HUES64 (cell line): ENCODE measurements around the gene DDAH1.

Experiments used
- H3K27ac ChIP-seq: 2 replicates; pipeline ENCODE4 v1.7.0; 2013; ENCODE audit warnings: low read depth, low read length, inconsistent platforms
- H3K27me3 ChIP-seq: 2 replicates; pipeline ENCODE4 v1.6.1; 2013; ENCODE audit warnings: mild to moderate bottlenecking, low read length; ENCODE audit not compliant: insufficient read depth
- H3K36me3 ChIP-seq: 2 replicates; pipeline ENCODE4 v1.6.1; 2013; ENCODE audit warnings: mild to moderate bottlenecking, low read length; ENCODE audit not compliant: insufficient read depth
- H3K4me1 ChIP-seq: 2 replicates; pipeline ENCODE4 v1.6.1; 2013; ENCODE audit warnings: mild to moderate bottlenecking, low read length, moderate library complexity; ENCODE audit not compliant: insufficient read depth
- H3K4me3 ChIP-seq: 2 replicates; pipeline ENCODE4 v1.5.1; 2013; ENCODE audit warnings: mild to moderate bottlenecking, low read length, moderate library complexity
- H3K9ac ChIP-seq: 2 replicates; pipeline ENCODE4 v1.6.1; 2013; ENCODE audit warnings: mild to moderate bottlenecking, low read depth, low read length
- H3K9me3 ChIP-seq: 2 replicates; pipeline ENCODE4 v1.6.1; 2013; ENCODE audit warnings: low read depth, low read length; ENCODE audit not compliant: insufficient read depth
- WGBS: fragments of 150-250, 120-280 bp; methylation state at CpG from one replicate; pipeline ENCODE4 v1.1.7; 2013; ENCODE audit warnings: missing lambda C conversion rate; 5-methylcytosine and 5-hydroxymethylcytosine counted together

Gene DDAH1

DNA sequence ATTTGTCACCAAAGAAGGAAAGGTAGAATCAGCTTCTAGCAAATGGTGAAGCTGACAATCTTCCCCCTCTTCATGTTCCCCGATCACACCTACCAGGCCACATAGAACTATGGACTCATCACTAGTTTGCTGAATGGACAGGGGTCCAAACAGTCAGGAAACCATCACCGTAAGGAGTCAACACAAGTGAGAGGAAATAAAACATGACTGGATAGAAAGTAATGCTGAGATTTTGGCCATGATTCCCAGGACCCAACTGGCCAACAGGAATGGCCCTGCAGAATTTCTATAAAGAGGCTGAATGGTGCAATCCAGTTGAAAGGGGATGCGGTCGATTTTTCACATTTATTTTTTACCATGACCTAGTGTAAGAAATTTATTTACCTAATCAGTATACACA lies 10.7 kb downstream of the DDAH1 start:
- no peak overlapping the region for H3K9ac ChIP-seq
- no peaks in the 10 kb centered on the region for H3K36me3 ChIP-seq
- peaks cover 7% of the 10 kb centered on the region; the same call in 1 of the 2 replicates for H3K4me1 ChIP-seq
- WGBS = 100% methylated on average over 2 of the region's 4 CpGs
- H3K27me3 ChIP-seq = no peaks in the 10 kb centered on the region
- no peak overlapping the region for H3K4me3 ChIP-seq
- no peak overlapping the region for H3K27ac ChIP-seq
- no peaks in the 10 kb centered on the region for H3K9me3 ChIP-seq

DNA sequence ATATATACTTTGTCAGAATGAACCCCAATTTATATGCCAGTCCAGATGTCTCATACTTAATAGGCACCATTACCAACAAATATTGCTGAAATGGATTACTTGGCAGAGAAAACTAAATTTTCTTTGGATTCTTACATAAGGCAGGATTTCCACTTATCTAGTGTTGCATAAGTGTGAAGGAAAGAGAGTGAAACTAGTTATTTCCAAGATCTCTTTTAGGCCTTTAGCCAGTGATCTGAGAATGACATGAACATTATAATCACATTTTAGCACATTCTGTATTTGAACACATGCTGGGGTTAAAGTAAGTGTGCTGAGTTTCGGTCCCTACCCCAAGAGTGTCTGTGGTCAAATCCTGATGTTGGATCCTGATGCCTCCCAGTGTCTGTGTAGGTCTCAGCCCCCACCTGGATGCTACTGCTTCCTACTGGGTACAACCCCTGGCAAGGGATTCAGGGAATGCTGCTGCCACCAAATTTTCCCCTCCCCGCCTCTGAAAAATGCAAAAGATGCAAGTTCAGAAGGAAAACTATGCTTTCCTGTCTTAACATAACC lies 11.2 kb downstream of the DDAH1 start:
- H3K27ac ChIP-seq = no peak overlapping the region
- WGBS = 96% methylated on average over 2 of the region's 2 CpGs
- H3K9ac ChIP-seq = no peak overlapping the region
- H3K4me3 ChIP-seq = no peak overlapping the region
- H3K36me3 ChIP-seq = no peaks in the 10 kb centered on the region
- peaks cover 7% of the 10 kb centered on the region; the same call in 1 of the 2 replicates for H3K4me1 ChIP-seq
- no peaks in the 10 kb centered on the region for H3K27me3 ChIP-seq
- no peaks in the 10 kb centered on the region for H3K9me3 ChIP-seq

DNA sequence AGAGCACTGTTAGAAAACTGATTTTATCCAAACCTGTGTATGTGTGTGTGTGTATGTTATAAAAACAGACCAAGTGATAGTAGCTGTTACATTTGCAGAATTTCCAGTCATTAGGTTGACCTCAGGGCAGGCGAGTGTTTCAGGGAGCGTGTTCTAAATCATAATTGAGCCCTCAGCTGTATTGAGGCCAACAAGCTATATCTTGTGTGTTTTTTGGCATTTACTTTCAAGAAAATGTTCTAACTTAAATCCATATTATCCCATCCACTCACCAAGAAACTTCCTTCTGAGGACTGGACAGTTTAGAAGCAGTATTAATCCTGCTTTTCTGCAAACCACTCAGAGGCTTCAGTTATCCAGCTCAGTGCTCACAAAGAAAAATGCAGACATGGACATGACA lies 12.0 kb downstream of the DDAH1 start:
- Histone ChIP-seq H3K4me3 (no peak overlapping the region), H3K9ac (no peak overlapping the region), H3K27me3 (no peaks in the 10 kb centered on the region), H3K36me3 (no peaks in the 10 kb centered on the region), H3K9me3 (no peaks in the 10 kb centered on the region), H3K4me1 (peaks cover 11% of the 10 kb centered on the region), H3K27ac (no peak overlapping the region)
- WGBS = 95% methylated on average over 2 of the region's 2 CpGs

DNA sequence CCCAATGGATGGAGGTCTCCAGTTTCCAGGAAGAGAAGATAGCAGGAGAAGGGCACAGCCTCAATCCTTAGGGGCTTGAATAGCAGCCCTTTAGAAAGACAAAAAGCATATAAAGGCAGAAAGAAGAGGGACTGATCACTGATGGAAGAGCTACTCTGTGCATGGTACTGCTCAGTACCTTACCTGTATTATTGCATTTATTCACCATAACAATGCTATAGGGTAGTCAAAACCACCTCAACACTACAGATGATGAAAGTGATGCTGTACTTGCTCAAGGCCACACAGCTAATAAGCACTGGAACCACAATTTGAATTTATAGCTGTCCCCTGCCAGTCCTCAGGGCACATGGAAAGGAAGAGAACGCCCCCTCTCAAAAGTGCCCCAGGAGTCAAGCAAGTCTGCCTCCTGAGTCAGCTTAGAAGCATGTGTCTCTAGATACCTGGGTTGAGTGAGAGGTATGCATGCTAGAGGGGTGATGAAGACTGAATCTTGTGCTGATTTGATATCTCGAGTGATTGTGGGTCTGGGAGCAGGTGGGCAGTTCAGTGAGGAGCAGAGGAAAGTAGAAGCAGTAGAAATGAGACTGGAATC lies 13.6 kb downstream of the DDAH1 start:
- no peaks in the 10 kb centered on the region for H3K9me3 ChIP-seq
- H3K27ac ChIP-seq = no peak overlapping the region
- no peak overlapping the region for H3K9ac ChIP-seq
- peaks cover 26% of the 10 kb centered on the region for H3K4me1 ChIP-seq
- H3K27me3 ChIP-seq = no peaks in the 10 kb centered on the region
- H3K4me3 ChIP-seq = no peak overlapping the region
- WGBS = 89% methylated on average over 2 of the region's 2 CpGs
- no peaks in the 10 kb centered on the region for H3K36me3 ChIP-seq

DNA sequence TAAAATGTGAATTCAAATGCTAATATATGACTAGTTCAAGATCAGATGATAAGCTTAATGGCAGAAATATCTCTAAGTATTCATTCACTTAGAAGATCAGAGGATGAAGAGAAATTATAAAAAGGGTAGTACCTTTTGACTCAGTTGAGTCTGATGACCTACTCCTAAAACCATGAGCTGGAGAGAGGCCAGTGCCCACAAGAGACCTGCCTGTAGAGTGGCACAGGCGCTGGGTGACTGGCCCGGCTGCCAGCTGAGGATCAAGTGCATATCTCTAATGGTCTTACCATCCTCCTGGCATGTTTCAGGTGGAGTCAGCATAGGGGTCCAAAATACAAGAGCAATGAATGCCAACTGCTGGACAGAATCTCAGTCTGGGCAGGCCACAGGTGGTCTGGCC lies 14.1 kb downstream of the DDAH1 start:
- Histone ChIP-seq H3K9me3 (no peaks in the 10 kb centered on the region), H3K27me3 (no peaks in the 10 kb centered on the region), H3K4me3 (no peak overlapping the region), H3K27ac (no peak overlapping the region), H3K9ac (no peak overlapping the region), H3K4me1 (peaks cover 28% of the 10 kb centered on the region), H3K36me3 (no peaks in the 10 kb centered on the region)
- WGBS = 99% methylated on average over 2 of the region's 2 CpGs

DNA sequence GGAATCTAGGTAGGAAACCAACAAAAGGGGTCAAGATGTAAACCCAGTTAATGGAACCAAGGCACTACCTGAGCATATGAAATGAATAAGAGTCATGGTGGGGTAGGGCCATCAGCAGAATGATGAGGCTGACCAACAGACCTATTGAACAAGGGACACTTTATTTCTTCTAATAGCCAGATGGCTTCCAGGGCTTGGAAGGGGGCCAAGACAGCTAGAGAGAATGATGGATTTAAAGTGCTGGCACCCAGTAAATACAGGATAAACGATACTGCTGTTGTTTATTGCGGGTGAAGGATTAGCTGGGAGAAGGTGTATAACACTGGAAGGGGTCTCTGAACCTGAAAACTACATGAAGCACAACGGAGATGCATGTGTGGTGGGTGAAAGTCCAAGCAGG lies 15.6 kb downstream of the DDAH1 start:
- Histone ChIP-seq H3K9me3 (no peaks in the 10 kb centered on the region), H3K27me3 (no peaks in the 10 kb centered on the region), H3K27ac (no peak overlapping the region), H3K9ac (no peak overlapping the region), H3K36me3 (no peaks in the 10 kb centered on the region), H3K4me1 (peaks cover 28% of the 10 kb centered on the region), H3K4me3 (no peak overlapping the region)
- 79% methylated on average over 3 of the region's 3 CpGs for WGBS

DNA sequence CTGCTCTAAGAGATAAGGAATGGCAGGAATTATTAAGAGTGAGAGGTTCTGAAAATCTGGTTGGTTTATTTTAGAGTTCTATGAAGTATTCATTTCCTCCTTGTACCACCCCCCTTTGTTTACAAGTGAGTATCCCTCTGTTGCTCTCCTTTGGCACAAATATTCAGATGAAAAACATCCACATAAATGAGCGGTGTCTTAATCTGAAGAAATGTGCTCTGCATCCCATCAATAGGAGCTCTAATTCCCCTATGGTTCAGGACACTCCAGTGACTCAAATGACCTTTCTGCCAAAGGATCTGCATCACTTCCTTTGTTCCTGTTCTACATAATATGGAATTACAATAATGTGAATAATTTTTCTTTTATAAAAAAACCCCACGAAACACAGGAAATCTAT lies 16.6 kb downstream of the DDAH1 start:
- H3K4me3 ChIP-seq = no peak overlapping the region
- no peaks in the 10 kb centered on the region for H3K9me3 ChIP-seq
- no peaks in the 10 kb centered on the region for H3K27me3 ChIP-seq
- H3K4me1 ChIP-seq = peaks cover 28% of the 10 kb centered on the region
- no peak overlapping the region for H3K9ac ChIP-seq
- H3K36me3 ChIP-seq = no peaks in the 10 kb centered on the region
- no peak overlapping the region for H3K27ac ChIP-seq
- 97% methylated on average over 1 of the region's 2 CpGs for WGBS

DNA sequence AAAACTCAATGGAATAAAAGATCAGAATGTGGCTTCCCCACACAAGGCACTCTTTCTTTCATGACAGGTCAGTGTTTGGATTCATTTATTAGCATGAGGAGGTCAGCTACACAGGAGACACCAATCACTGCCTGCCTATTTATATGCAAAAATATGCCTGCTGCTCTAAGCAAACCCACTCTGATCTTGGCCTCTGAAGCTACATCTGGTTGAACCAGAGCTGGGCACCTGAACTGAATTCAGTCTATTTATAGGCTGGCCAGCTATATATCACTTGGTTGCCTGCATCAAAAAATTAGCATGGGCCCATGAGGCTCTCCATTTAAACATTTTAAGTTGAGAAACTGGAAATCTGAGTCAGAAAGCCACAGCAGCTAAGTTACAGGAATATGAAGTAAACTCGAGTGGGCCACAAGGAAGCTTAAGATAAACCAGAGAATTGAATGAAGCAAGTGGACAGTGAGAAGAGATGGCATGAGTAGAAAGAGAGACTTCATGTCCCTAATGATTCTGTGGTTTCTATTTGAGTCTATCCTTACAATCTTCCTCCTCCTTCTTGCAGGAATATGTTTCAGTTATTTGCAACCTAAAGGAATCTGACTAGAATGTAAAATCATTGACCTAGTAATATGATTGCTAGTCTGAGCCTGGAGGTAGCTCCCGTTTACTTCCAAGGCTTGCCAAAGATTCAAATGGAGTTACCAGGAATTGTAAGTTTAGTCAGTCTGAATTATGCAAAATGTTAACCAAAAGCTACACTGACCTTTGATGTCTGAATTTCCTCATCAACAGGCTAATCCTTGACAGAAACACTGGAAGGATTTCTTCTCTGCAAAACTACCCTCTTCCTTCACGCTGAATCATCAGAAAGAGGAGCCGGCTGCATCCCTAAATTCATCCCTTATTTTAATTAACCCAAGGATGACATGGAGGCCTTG lies 17.7 kb downstream of the DDAH1 start:
- Histone ChIP-seq H3K4me1 (peaks cover 28% of the 10 kb centered on the region), H3K27me3 (no peaks in the 10 kb centered on the region), H3K9ac (no peak overlapping the region), H3K36me3 (no peaks in the 10 kb centered on the region), H3K27ac (no peak overlapping the region), H3K9me3 (no peaks in the 10 kb centered on the region), H3K4me3 (no peak overlapping the region)
- WGBS = 88% methylated on average over 4 of the region's 4 CpGs

DNA sequence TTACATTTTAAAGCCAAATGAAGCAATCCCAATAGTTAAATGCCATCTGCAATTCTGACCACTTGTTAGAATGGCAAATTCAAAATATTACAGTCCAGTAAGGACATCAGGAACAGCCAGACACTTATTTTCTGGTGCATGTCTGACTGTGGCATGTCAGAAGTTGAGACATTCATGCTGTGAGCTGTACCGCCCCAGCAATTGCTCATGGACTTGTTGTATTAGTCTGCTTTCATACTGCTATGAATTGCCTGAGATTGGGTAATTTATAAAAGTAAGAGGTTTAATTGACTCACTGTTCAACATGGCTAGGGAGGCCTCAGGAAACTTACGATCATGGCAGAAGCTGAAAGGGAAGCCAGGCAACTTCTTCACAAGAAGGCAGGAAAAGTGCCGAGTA lies 19.1 kb downstream of the DDAH1 start:
- no peaks in the 10 kb centered on the region for H3K9me3 ChIP-seq
- 95% methylated on average over 3 of the region's 3 CpGs for WGBS
- H3K27me3 ChIP-seq = no peaks in the 10 kb centered on the region
- no peak overlapping the region for H3K27ac ChIP-seq
- H3K36me3 ChIP-seq = no peaks in the 10 kb centered on the region
- no peak overlapping the region for H3K4me3 ChIP-seq
- no peak overlapping the region for H3K9ac ChIP-seq
- H3K4me1 ChIP-seq = peaks cover 20% of the 10 kb centered on the region

DNA sequence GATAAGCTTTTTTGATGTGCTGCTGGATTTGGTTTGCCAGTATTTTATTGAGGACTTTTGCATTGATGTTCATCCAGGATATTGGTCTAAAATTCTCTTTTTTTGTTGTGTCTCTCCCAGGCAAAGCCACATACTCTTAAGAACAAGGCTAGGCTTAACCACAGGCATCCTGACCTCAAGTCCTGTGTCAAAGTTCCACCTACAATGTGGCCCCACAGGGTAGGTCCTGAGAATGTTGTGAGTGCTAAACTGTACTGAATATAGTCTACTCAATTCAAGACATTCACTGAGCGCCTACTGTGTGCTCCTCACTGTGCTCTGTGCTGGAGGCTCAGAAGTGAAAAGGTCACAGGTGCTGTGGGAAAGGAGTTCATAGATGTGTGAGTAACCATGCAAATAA lies 20.6 kb downstream of the DDAH1 start:
- H3K27ac ChIP-seq = no peak overlapping the region
- no peak overlapping the region for H3K9ac ChIP-seq
- H3K4me3 ChIP-seq = no peak overlapping the region
- H3K4me1 ChIP-seq = peaks cover 25% of the 10 kb centered on the region
- H3K27me3 ChIP-seq = no peaks in the 10 kb centered on the region
- H3K36me3 ChIP-seq = no peaks in the 10 kb centered on the region
- WGBS = 97% methylated on average over 1 of the region's 1 CpG
- H3K9me3 ChIP-seq = no peaks in the 10 kb centered on the region

DNA sequence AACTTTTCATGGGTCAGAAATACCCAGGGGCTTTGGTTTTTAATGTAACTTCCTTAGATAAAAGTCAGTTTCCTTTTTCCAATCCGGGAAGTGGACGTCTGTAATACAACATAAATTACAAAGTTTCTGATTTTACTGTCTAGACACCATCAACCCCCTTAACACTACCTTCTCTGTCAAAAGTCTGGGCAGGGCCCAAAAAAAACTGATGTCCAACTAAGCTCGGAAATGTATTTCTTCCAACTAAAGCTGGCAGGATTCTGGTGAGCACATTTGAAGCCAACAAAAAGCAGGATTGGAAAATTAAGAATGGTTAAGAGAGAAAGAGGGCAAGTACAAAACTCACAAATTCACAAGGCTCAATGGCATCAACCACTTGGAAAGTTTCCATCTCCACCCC lies 24.3 kb downstream of the DDAH1 start:
- peaks cover 22% of the 10 kb centered on the region for H3K4me1 ChIP-seq
- no peaks in the 10 kb centered on the region for H3K36me3 ChIP-seq
- no peaks in the 10 kb centered on the region for H3K9me3 ChIP-seq
- H3K27ac ChIP-seq = no peak overlapping the region
- H3K9ac ChIP-seq = no peak overlapping the region
- no peaks in the 10 kb centered on the region for H3K27me3 ChIP-seq
- WGBS = 91% methylated on average over 3 of the region's 3 CpGs
- no peak overlapping the region for H3K4me3 ChIP-seq
